Endothelial cell of umbilical vein (primary cell): ENCODE results near the gene ERP29. TPM values are rescaled to one million over a fixed set of nuclear protein-coding genes. Genes with fewer than 3 reads are reported as not detected.

Source experiments
- microRNA-seq: library from miRNA; unstranded; fragments of <30 nt; microRNA quantifications from one replicate; pipeline ENCODE4 v1.2.0, GENCODE V29; 2021; ENCODE audit warnings: borderline number of aligned reads, borderline replicate concordance
- polyA plus RNA-seq, 4 experiments: library from polyadenylated mRNA; depleted of rRNA in 3 of 4; stranded (reverse) in 3 of 4; unstranded in 1 of 4; fragments of >200 nt; gene quantifications; 2 replicates each; pipeline versions ENCODE4 v1.2.1 to v1.2.3, GENCODE V29; 2011 to 2012; ENCODE audit warnings: missing spikeins in 1 of 4
- small RNA-seq: library from RNA; depleted of rRNA; stranded (forward); fragments of <200 nt; gene quantifications from one replicate; pipeline ENCODE3, GENCODE V24; 2012; ENCODE audit warnings: low replicate concordance, low read depth; ENCODE audit not compliant: insufficient read depth, insufficient read length
- total RNA-seq: library from RNA; stranded (reverse); gene quantifications from 2 replicates; pipeline ENCODE4 v1.2.3, GENCODE V29; 2021

The ERP29 gene
- total and polyA plus RNA-seq, 2 donors (not counting 3 experiments of a cell fraction or from before 2014, with no cell fraction given) = 77.1 to 116 TPM

Small RNAs within 50 kb of the gene (microRNA-seq; reads per million reads assigned to microRNA genes)
- gene MIR3657 = not detected

Small RNAs within 50 kb of the gene (small RNA-seq; reads per million reads assigned to genes)
- not detected for gene AC004024.1
- gene MIR3657 = not detected
- gene RF00019 = not detected

Other genes starting within 250 kb of the ERP29 start
- 71.4 and 86.5 TPM in 2 replicates for gene ALDH2, start 246.5 kb upstream of the ERP29 start, total RNA-seq
- gene ALDH2, start 246.5 kb upstream of the ERP29 start, polyA plus RNA-seq = 58.9 and 69.5 TPM in 2 replicates
- gene MAPKAPK5, start 171.2 kb upstream of the ERP29 start, total RNA-seq = 46.4 and 47.1 TPM in 2 replicates
- 19.2 and 22.8 TPM in 2 replicates for gene MAPKAPK5, start 171.2 kb upstream of the ERP29 start, polyA plus RNA-seq
- gene TMEM116, start 261 bp upstream of the ERP29 start, total RNA-seq = 1.6 TPM in 2 replicates
- gene TMEM116, start 261 bp upstream of the ERP29 start, polyA plus RNA-seq = 2.9 and 3.9 TPM in 2 replicates
- gene NAA25, start 95.4 kb downstream of the ERP29 start, total RNA-seq = 25.5 and 26.6 TPM in 2 replicates
- gene NAA25, start 95.4 kb downstream of the ERP29 start, polyA plus RNA-seq = 3.9 and 5.3 TPM in 2 replicates
- 22.4 and 24.9 TPM in 2 replicates for gene TRAFD1, start 112.1 kb downstream of the ERP29 start, total RNA-seq
- gene TRAFD1, start 112.1 kb downstream of the ERP29 start, polyA plus RNA-seq = 17.3 and 20.3 TPM in 2 replicates